A673 (cell line): Measurements from ENCODE around the gene KIAA1328. TPM values are rescaled to one million over a fixed set of nuclear protein-coding genes. Genes with fewer than 3 reads are reported as not detected.

Source experiments
- BruUV-seq: library from RNA; stranded (reverse); fragments of 400-500 nt; replicated peaks from 2 replicates; lab custom pipeline; 2021; lab: Mats Ljungman, UMichigan
- CTCF ChIA-PET: fragments of 300-600 bp; sonication (Branson Sonifier 250); formaldehyde crosslinking; loops from one replicate; lab custom pipeline; 2022; ENCODE audit warnings: antibody characterized with exemption; lab: Charles Lee
- POLR2A ChIA-PET: fragments of 300-600 bp; sonication (Branson Sonifier 250); formaldehyde crosslinking; loops from one replicate; lab custom pipeline; 2022; ENCODE audit warnings: antibody characterized with exemption; ENCODE audit not compliant: low non-redundant PET; lab: Charles Lee
- DNase-seq: peaks from one replicate; pipeline ENCODE4 v3.0.0-alpha.2; 2015; ENCODE audit warnings: low spot score
- H3K27ac ChIP-seq: fragments of 200-600 bp; sonication (generic); 2 replicates; pipeline ENCODE4 v1.5.1; 2016; ENCODE audit warnings: mixed run types, low read depth, mild to moderate bottlenecking, mixed read lengths, antibody characterized with exemption, low read length; ENCODE audit not compliant: poor library complexity, severe bottlenecking
- H3K27me3 ChIP-seq: fragments of 200-600 bp; sonication (generic); replicated peaks from 2 replicates; pipeline ENCODE4 v1.6.1; 2017; ENCODE audit warnings: mixed run types, low read depth, mild to moderate bottlenecking, mixed read lengths, antibody characterized with exemption, low read length; ENCODE audit not compliant: insufficient read depth, poor library complexity
- H3K36me3 ChIP-seq: fragments of 200-600 bp; sonication (generic); 2 replicates; pipeline ENCODE4 v1.6.1; 2016; ENCODE audit warnings: mixed run types, mild to moderate bottlenecking, mixed read lengths, antibody characterized with exemption, low read length; ENCODE audit not compliant: insufficient read depth, poor library complexity, severe bottlenecking
- H3K4me1 ChIP-seq: fragments of 200-600 bp; sonication (generic); 2 replicates; pipeline ENCODE4 v1.6.1; 2017; ENCODE audit warnings: mixed run types, mild to moderate bottlenecking, mixed read lengths, antibody characterized with exemption, low read length; ENCODE audit not compliant: insufficient read depth, poor library complexity, severe bottlenecking
- H3K4me3 ChIP-seq: fragments of 200-600 bp; sonication (generic); 2 replicates; pipeline ENCODE4 v1.5.1; 2016; ENCODE audit warnings: low read depth, mixed run types, mild to moderate bottlenecking, mixed read lengths, low read length; ENCODE audit not compliant: poor library complexity, severe bottlenecking
- H3K9me3 ChIP-seq: fragments of 200-600 bp; sonication (generic); 2 replicates; pipeline ENCODE4 v1.6.1; 2016; ENCODE audit warnings: mixed run types, low read depth, mild to moderate bottlenecking, mixed read lengths, antibody characterized with exemption, low read length; ENCODE audit not compliant: poor library complexity, severe bottlenecking
- EZH2 ChIP-seq: fragments of 200-600 bp; sonication (generic); IDR thresholded peaks from 2 replicates; pipeline ENCODE4 v1.6.1; 2017; ENCODE audit warnings: borderline replicate concordance, low read depth, mild to moderate bottlenecking, mixed read lengths, antibody characterized with exemption, low read length; ENCODE audit not compliant: poor library complexity, severe bottlenecking
- intact Hi-C: fragments of 100-400 bp; cut with micrococcal nuclease; formaldehyde crosslinking; loops from one replicate; pipeline ENCODE4 v1.10.0; 2022; ENCODE audit not compliant: unreplicated experiment
- total RNA-seq: library from RNA; stranded (reverse); gene quantifications from 2 replicates; pipeline ENCODE4 v1.2.3, GENCODE V29; 2021
- TF ChIP-seq, protein P1 (sequence below): fragments of 300-800, 200-600 bp; sonication (generic); conservative IDR thresholded peaks from 2 replicates; pipeline ENCODE4 v1.5.1; 2017; ENCODE audit warnings: low read depth, mild to moderate bottlenecking, antibody characterized with exemption, low read length, moderate library complexity, mixed read lengths

KIAA1328 gene
- total RNA-seq, 1 experiment from 2014 or later: 6.5 TPM

DNA sequence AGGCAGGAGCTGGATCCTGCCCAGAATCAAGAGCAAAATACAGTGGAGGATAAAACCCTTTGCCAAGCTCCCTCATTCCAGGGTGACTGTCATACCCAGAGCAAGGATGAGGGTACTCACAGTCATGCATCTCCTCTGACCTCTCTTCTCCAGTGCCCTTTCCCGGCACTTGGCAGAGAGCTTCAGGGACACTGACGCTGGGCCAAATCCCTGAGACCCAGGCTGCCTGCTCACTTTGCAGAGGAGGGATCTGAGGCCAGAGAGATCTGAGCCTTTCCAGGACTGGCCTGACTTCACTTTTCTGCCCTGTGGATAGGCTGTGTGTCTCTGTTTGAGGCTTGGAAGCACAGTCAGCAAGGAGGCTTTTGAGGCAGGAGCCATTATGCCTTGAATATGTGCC lies 406.7 kb downstream of the KIAA1328 start:
- DNase-seq: no peak
- TF ChIP-seq, protein P1, sequence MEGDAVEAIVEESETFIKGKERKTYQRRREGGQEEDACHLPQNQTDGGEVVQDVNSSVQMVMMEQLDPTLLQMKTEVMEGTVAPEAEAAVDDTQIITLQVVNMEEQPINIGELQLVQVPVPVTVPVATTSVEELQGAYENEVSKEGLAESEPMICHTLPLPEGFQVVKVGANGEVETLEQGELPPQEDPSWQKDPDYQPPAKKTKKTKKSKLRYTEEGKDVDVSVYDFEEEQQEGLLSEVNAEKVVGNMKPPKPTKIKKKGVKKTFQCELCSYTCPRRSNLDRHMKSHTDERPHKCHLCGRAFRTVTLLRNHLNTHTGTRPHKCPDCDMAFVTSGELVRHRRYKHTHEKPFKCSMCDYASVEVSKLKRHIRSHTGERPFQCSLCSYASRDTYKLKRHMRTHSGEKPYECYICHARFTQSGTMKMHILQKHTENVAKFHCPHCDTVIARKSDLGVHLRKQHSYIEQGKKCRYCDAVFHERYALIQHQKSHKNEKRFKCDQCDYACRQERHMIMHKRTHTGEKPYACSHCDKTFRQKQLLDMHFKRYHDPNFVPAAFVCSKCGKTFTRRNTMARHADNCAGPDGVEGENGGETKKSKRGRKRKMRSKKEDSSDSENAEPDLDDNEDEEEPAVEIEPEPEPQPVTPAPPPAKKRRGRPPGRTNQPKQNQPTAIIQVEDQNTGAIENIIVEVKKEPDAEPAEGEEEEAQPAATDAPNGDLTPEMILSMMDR: no peak
- TF ChIP-seq EZH2: no peak
- Histone ChIP-seq H3K4me1 (no peaks in the 10 kb centered on the region), H3K27ac (no peak overlapping the region), H3K4me3 (no peak overlapping the region), H3K9me3 (no peaks in the 10 kb centered on the region), H3K36me3 (no peaks in the 10 kb centered on the region), H3K27me3 (no peaks in the 10 kb centered on the region)
- intact Hi-C loops: no loop called here
- BruUV-seq: no TSS peak
- ChIA-PET CTCF (no interaction called here), POLR2A (no interaction called here)

DNA sequence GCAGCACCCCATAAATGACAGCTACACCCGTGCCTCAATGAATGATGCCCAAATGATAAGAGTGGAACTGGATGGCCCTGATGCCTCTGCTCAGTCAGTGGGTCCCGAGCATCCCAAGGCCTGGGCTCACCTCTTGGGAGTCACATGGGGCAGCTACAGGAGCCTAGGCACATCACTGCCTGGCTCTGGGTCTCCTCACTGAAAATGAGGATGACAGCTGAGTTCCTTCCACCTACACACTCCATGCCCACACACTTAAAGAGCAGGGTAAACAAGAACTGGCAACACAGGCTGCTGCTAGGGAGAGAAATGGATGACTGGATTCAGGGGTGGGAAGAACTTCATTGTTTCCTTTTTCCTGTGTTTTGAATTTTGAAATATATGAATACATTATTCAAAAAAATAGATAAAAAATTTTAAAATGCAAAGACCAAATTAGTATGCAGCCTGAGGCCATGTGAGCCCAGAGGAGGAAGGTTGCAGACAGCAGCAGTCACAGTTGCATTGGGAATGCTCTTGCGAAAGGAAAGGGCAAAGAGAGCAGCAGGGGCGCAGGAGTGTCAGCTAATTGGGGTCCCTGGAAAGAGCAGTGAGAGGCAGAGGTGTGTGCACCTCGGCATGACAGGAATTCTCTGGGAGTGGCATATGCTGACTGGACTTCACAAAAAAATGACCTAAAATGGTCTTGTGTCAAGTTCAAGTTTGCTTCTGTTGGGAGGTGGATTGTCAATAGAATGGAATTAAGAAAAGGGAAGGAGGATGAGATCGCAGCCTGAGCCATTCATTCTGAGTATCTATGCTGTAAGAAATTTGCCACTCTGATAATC lies 409.6 kb downstream of the KIAA1328 start:
- no peaks in the 10 kb centered on the region for H3K9me3 ChIP-seq
- H3K4me3 ChIP-seq: no peak overlapping the region
- POLR2A ChIA-PET: no interaction called here
- TF ChIP-seq, protein P1: no peak
- no peak for TF ChIP-seq EZH2
- intact Hi-C loops: no loop called here
- H3K4me1 ChIP-seq: no peaks in the 10 kb centered on the region
- H3K27me3 ChIP-seq: no peaks in the 10 kb centered on the region
- no peak overlapping the region for H3K27ac ChIP-seq
- H3K36me3 ChIP-seq: no peaks in the 10 kb centered on the region
- CTCF ChIA-PET: no interaction called here
- no TSS peak for BruUV-seq
- no peak for DNase-seq

DNA sequence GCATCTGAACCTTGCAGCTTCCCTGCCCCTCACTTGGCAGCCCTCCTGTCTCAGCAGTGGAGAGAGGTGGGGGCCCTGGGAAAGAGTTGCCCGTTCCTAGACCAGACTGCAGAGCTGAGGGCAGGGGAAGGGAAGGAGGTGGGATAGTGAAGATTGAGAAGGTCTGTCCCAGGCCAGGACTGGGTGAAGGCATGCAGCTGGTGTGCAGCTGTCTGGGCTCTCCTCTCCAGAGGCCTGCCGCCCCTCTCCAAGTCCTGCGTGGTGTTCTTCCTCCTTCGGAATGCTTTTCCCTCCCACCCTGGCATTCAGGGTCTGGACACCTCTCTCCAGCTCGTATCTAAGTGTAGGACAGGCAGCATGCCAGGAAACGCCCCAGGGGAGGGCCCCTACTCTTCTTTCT lies 413.2 kb downstream of the KIAA1328 start:
- intact Hi-C loops: no loop called here
- TF ChIP-seq, protein P1: no peak
- no peak for TF ChIP-seq EZH2
- ChIA-PET CTCF (no interaction called here), POLR2A (no interaction called here)
- Histone ChIP-seq H3K4me1 (no peaks in the 10 kb centered on the region), H3K4me3 (no peak overlapping the region), H3K9me3 (no peaks in the 10 kb centered on the region), H3K27ac (no peak overlapping the region), H3K36me3 (no peaks in the 10 kb centered on the region), H3K27me3 (no peaks in the 10 kb centered on the region)
- DNase-seq: no peak
- no TSS peak for BruUV-seq
